ENCODE results near the gene KCNJ15.
"Not testable (repeated sequence)": the region's sequence is repeated elsewhere in the genome, so short reads cannot be mapped to it uniquely, and the experiment has no call there.

Gene KCNJ15

GRCh38 chr21:38244885-38245869 lies 11.6 kb upstream of the KCNJ15 start:
- DNase-seq, result no peak

- no peak for DNase-seq
Observed at GRCh38 chr21:38246511-38246910, 10.3 kb upstream of the KCNJ15 start.

- not testable (repeated sequence) for DNase-seq
Observed at GRCh38 chr21:38247054-38247453, 9.7 kb upstream of the KCNJ15 start.

GRCh38 chr21:38247738-38248510 lies 8.9 kb upstream of the KCNJ15 start:
- DNase-seq, result no peak

- no peak for DNase-seq
Observed at GRCh38 chr21:38249256-38249655, 7.5 kb upstream of the KCNJ15 start.

- no peak for DNase-seq
Observed at GRCh38 chr21:38249696-38250278, 7.0 kb upstream of the KCNJ15 start.

GRCh38 chr21:38250991-38251418 lies 5.8 kb upstream of the KCNJ15 start:
- no peak for DNase-seq

GRCh38 chr21:38254970-38255369 lies 1.8 kb upstream of the KCNJ15 start:
- no peak for DNase-seq

- no peak for DNase-seq
Observed at GRCh38 chr21:38255571-38256117, 1.1 kb upstream of the KCNJ15 start.

- no peak for DNase-seq
Observed at GRCh38 chr21:38257667-38258066, 876 bp downstream of the KCNJ15 start.

- no peak for DNase-seq
Observed at GRCh38 chr21:38258521-38259485, 2.0 kb downstream of the KCNJ15 start.

GRCh38 chr21:38259665-38260064 lies 2.9 kb downstream of the KCNJ15 start:
- DNase-seq, result no peak

- no peak for DNase-seq
Observed at GRCh38 chr21:38260426-38260825, 3.6 kb downstream of the KCNJ15 start.

- DNase-seq, result no peak
Observed at GRCh38 chr21:38261851-38262250, 5.1 kb downstream of the KCNJ15 start.

GRCh38 chr21:38263493-38263892 lies 6.7 kb downstream of the KCNJ15 start:
- no peak for DNase-seq

GRCh38 chr21:38264571-38264970 lies 7.8 kb downstream of the KCNJ15 start:
- no peak for DNase-seq

- DNase-seq, result no peak
Observed at GRCh38 chr21:38265166-38265565, 8.4 kb downstream of the KCNJ15 start.

GRCh38 chr21:38266732-38267131 lies 9.9 kb downstream of the KCNJ15 start:
- no peak for DNase-seq

GRCh38 chr21:38267136-38267755 lies 10.5 kb downstream of the KCNJ15 start:
- no peak for DNase-seq

GRCh38 chr21:38267991-38268863 lies 11.4 kb downstream of the KCNJ15 start:
- DNase-seq, result no peak
